HL-60 (cell line): ENCODE measurements around the gene ALX3.
"Not testable (repeated sequence)": the region's sequence is repeated elsewhere in the genome, so short reads cannot be mapped to it uniquely, and the experiment has no call there.

Experiments used
- DNase-seq, 2 experiments: peaks; one replicate each; pipeline ENCODE4 v3.0.0-alpha.2; 2010 to 2020; ENCODE audit warnings: low read depth in 1 of 2, low spot score in 1 of 2
- H3K27ac ChIP-seq: fragments of 250-450 bp; sonication (Bioruptor Pico); replicated peaks from 2 replicates; pipeline ENCODE4 v1.5.1; 2020; ENCODE audit warnings: mild to moderate bottlenecking, moderate library complexity
- H3K27me3 ChIP-seq: fragments of 250-450 bp; sonication (Bioruptor Pico); 2 replicates; pipeline ENCODE4 v1.5.1; 2021; ENCODE audit warnings: mild to moderate bottlenecking, moderate library complexity; ENCODE audit not compliant: insufficient read depth, poor library complexity, severe bottlenecking
- H3K4me3 ChIP-seq: replicated peaks from 2 replicates; pipeline ENCODE4 v1.5.1; 2011; ENCODE audit warnings: mild to moderate bottlenecking, control low read depth, low read length; ENCODE audit not compliant: insufficient read depth
- CTCF ChIP-seq: IDR thresholded peaks from one replicate; pipeline ENCODE4 v1.5.1; 2011; ENCODE audit warnings: low read length, control low read depth, inconsistent platforms; ENCODE audit not compliant: insufficient read depth
- GABPA ChIP-seq: IDR thresholded peaks from 2 replicates; pipeline ENCODE4 v1.6.1; 2012; ENCODE audit warnings: low read depth
- POLR2AphosphoS5 ChIP-seq: IDR thresholded peaks from 2 replicates; pipeline ENCODE4 v1.6.1; 2012; ENCODE audit warnings: low read depth
- REST ChIP-seq: IDR thresholded peaks from 2 replicates; pipeline ENCODE4 v1.6.1; 2012; ENCODE audit warnings: low read depth; ENCODE audit not compliant: insufficient replicate concordance
- SPI1 ChIP-seq: IDR thresholded peaks from 2 replicates; pipeline ENCODE4 v1.6.1; 2012; ENCODE audit warnings: low read depth, mild to moderate bottlenecking, borderline replicate concordance

ALX3 gene

GRCh38 chr1:110034451-110035235 lies 35.8 kb downstream of the ALX3 start, which contains the start of gene STRIP1:
STRIP1 (plus strand) TSS chr1:110034624; CDS start chr1:110034638, 14 bp downstream.
- peak within 1 kb of the TSS; percentile 93 for H3K4me3 ChIP-seq
- H3K27me3 ChIP-seq = no peaks in the 10 kb centered on the region
- TF ChIP-seq POLR2AphosphoS5 = peak; percentile 99
- no peak for TF ChIP-seq GABPA
- peak within 1 kb of the TSS; percentile 79 for H3K27ac ChIP-seq
- peak; percentile 86 to 96 for DNase-seq

GRCh38 chr1:110034040-110034450 lies 36.4 kb downstream of the ALX3 start:
- Histone ChIP-seq H3K4me3 (peak overlapping the region; percentile 93), H3K27ac (peak overlapping the region; percentile 79)
- TF ChIP-seq POLR2AphosphoS5 (no peak), CTCF (no peak), GABPA (no peak), REST (peak; percentile 8), SPI1 (no peak)

GRCh38 chr1:110033421-110033820 lies 37.1 kb downstream of the ALX3 start:
- peak in 1 of 2 experiments; percentile 31 for DNase-seq
- TF ChIP-seq SPI1 (peak; percentile 5; the same call in 1 of the 2 replicates), REST (no peak), CTCF (no peak), GABPA (no peak)
- no peaks in the 10 kb centered on the region for H3K27me3 ChIP-seq
- H3K27ac ChIP-seq = peak overlapping the region; percentile 79
- no peak overlapping the region for H3K4me3 ChIP-seq

More at GRCh38 chr1:110034040-110034450, 36.4 kb downstream of the ALX3 start:
- H3K27me3 ChIP-seq = no peaks in the 10 kb centered on the region
- DNase-seq = no peak

- Histone ChIP-seq H3K27me3 (no peaks in the 10 kb centered on the region), H3K4me3 (no peak overlapping the region), H3K27ac (no peak overlapping the region)
- no peak for DNase-seq
- TF ChIP-seq SPI1 (no peak), REST (no peak), CTCF (no peak), POLR2AphosphoS5 (no peak), GABPA (no peak)
Observed at GRCh38 chr1:110032327-110032726, 38.1 kb downstream of the ALX3 start.

- H3K4me3 ChIP-seq, DNase-seq, H3K27me3 ChIP-seq, H3K27ac ChIP-seq: not testable (repeated sequence)
Observed at GRCh38 chr1:110030687-110031086, 39.8 kb downstream of the ALX3 start.
